T-helper 9 cell (primary cell): ENCODE measurements around the gene CFAP43.
A peak's percentile ranks its signal among the peaks of the same experiment; 100 is the strongest.
"Not testable (repeated sequence)": the region's sequence is repeated elsewhere in the genome, so short reads cannot be mapped to it uniquely, and the experiment has no call there.

Experiments
- DNase-seq: peaks from one replicate; pipeline ENCODE4 v3.0.0-alpha.2; 2020

CFAP43 gene

DNA sequence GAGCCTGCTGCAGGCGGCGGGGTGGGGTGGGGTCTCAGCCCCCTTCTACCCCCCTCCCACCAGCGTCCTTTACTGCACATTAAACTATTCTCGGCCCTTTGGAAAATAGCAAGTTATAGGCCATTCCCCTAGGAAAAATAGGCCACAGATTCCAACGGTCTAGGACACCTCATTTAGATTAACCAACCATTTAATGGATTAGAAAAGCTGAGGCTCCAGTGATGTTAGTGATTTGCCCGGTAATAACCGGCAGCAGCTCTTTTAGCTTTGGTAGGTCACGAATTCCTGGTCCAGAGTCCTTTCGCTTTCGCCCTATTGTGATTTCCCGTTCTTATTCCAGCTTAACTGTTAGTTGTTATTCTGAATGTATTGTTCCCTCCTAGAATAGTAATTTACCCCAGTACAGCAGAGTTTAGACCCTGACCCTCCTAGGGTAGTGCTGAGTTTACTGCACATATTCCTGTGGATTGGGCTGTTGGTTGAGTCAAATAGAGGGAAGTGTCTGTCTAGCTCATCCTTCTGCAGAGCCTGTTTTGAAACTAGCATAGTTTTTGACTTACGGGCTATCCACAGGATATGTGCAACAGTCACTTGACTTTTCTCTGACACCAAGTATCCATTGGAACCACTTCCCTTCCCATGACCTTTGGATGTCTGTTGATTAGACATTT lies 23.3 kb upstream of the CFAP43 start:
- DNase-seq: no peak

DNA sequence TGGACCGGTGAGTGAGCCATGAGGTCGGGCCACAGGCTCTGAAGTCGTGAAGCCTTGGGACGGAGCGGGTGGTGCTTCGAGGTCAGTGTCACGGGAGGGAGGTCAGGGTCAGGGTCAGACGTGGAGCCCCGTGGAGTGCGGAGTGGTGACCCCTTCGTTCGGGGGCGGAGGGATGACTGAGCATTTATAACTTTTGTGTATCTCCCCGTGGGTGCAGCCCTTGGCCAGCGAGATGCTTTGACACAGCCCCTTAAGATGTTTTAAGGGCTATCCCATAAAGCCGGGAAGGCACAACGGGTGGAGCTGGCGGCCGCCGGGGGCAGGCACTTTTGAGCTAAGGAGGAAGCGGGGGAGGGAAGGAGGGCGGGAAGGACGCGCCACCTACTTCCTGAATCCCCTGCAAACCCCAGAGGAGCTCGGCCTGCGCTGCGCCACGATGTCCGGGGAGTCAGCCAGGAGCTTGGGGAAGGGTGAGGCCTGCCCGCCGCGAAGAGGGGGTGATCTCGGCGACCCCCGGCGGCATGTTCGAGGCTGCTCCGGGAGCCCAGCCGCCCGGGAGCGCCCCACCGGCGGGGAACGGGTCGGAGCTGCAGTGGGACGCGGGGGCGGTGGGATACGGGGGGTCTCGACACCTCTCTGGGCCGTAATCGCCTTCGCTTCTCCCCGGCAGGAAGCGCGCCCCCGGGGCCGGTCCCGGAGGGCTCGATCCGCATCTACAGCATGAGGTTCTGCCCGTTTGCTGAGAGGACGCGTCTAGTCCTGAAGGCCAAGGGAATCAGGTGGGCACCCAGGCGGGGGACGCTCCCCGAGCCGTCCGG lies 22.5 kb upstream of the CFAP43 start, which contains the start of gene GSTO1:
Gene GSTO1 (plus strand): TSS at position 400 of the 818 bp plus-strand sequence. CDS start 37 bp downstream, at position 437.
- DNase-seq: peak; percentile 44

DNA sequence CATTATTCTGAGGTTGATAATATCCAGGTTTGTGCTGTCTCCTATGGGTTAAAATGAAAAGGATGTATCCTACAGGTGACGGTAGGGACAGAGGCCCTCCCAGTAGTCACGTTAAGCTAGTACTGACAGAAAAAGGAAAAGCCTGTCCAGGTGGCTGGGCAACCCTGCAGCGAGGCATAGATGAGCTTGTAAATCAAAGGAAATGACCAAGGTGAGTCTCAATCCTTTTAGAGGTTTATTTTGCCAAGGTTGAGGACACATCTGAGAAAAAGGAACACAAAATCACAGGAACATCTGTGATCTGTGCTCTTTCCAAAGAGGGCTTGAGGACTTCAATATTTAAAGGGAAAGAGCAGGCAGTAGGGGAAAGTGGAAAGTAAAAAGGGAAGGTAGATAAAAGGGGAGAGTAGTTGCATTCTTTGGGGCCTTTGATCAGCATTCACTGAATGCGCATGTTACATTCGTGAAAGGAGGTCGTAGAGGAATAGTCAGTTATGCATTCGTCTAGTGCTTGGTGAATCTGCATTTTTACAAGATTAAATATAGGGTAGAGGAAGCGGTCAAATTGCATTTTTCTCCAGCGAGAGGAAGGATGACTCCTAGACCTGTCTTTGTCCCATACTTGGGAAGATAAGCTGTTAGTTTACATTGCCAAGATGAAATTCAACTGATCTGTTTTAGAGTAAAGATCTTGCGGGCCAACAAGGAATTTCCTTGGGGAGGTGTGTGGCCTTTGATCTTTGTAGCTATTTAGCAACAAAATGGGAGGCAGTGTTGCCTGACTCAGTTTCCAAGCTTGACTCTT lies 21.6 kb upstream of the CFAP43 start:
- DNase-seq: no peak

DNA sequence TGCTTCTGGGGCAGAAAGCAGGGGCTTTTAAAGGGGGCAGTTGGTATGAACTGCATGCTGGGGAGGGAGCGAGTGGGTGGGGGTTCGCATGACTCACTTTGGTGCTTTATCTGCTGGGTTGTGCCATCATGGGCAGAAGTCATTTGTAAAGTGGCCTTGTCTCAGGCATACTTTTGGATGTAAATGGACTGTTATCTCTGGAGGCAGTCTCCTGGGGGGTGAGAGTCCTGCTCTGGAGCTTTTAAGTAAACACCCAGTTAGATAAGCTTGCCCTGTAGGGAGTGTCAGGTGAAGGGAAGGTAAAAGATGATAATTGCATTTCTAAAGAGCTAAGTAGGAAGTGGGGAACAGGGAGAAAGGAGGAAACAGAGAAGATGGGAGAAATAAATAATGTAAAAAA lies 20.9 kb upstream of the CFAP43 start:
- no peak for DNase-seq

DNA sequence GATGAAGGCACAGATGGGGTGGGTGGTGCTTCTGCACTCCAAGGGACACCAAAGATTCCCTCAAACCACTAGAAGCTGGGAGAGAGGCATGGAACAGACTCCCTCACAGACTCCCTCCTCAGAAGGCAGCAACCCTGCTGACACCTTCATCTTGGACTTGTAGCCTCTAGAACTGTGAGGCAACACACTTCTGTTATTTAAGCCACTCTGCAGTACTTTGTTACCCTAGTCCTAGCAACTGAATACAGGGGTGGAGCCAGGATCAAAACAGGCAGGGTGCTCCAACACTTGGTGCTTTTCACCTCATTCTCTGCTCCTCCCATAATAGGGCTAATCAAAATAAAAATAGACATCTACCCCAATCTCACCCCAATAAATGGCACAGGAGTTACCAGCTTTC lies 20.2 kb upstream of the CFAP43 start:
- DNase-seq: no peak

DNA sequence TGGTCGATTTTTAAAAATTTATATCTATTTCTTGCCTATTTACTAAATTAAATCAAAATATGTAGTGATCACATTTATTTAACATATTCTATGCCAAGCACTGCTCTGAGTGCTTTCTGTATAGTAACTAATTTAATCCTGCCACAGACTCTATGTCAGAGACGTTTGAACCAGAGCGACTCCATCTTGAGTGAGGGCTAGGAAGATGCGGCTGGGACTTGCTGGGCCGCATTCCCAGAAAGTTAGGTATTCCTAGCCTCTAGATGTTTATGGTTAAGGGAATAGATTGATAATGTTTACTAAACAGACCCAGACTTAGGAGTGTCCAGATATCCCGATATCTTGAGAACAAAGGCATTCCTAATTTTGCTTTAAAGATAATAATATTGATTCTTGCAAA lies 19.3 kb upstream of the CFAP43 start:
- DNase-seq: no peak

DNA sequence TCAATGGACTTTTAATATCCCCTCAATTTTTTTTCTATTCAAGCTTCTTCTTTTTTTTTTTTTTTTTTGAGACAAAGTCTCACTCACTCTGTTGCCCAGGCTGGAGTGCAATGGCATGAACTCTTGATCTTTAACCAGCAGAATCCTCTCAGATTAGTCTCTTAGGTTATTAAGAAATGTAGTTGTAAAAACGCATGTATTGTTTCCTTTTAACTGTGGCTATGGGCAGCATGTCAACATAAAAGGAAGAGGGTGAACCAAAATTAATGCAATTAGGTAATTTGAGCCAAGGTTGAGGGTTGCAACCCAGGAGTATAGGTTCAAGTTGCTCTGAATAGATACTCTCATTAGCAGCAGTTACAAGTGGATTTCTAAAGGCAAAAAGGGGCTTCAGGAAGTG lies 18.2 kb upstream of the CFAP43 start:
- no peak for DNase-seq

DNA sequence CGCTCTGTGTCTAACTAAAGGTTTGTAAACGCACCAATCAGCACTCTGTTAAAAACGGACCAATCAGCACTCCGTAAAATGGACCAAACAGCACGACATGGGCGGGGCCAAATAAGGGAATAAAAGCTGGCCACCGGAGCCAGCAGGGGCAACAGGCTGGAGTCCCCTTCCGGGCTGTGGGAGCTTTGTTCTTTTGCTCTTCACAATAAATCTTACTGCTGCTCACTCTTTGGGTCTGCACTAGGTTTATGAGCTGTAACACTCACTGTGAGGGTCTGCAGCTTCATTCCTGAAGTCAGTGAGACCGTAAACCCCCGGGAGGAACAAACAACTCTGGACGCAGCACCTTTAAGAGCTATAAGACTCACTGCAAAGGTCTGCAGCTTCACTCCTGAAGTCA lies 16.8 kb upstream of the CFAP43 start:
- not testable (repeated sequence) for DNase-seq

DNA sequence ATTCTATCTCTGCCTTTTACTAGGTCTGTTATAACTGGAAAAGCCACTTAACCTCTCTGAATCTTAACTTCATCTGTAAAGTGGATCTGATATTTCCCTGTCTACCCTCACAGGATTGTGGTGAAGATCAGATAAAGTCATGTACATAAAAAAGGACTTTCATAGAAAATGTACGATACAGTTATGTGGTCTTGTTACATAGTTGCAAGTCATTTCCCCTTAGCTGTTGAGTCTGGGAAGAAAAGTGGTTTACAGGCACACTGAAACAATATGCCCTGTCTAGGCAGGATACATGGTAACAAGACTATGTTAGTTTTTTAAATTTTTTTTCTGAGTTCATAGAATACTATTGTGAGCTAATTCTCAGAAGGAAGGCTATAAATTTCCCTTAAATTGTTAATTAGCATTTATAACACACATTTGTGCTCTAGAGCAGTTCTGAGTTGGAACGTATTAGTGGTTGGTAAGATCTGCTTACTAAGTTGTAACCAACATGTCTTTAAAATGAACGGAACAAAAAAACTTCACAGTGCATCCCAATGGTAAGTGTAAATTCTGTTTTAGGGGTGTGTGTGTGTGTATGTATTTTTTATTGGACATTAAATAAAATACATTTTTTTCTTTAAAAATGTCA lies 15.5 kb upstream of the CFAP43 start:
- DNase-seq: no peak

DNA sequence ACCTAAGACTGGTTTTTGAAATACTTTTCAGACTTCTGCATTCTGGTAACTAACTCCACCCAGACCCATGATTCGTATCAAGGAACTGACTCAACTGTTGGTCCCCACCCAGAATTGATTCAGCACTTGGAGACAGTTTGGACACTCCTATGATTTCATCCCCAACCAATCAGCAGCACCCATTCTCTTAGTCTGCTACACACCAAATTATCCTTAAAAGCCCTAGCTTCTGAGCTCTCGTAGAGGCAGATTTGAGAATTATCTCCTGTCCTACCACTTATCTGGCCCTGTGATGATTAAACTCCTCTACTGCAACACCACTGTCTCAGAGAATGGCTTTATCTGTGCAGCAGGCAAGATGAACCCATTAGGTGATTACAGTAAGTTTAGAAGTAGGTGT lies 14.8 kb upstream of the CFAP43 start:
- DNase-seq: no peak

DNA sequence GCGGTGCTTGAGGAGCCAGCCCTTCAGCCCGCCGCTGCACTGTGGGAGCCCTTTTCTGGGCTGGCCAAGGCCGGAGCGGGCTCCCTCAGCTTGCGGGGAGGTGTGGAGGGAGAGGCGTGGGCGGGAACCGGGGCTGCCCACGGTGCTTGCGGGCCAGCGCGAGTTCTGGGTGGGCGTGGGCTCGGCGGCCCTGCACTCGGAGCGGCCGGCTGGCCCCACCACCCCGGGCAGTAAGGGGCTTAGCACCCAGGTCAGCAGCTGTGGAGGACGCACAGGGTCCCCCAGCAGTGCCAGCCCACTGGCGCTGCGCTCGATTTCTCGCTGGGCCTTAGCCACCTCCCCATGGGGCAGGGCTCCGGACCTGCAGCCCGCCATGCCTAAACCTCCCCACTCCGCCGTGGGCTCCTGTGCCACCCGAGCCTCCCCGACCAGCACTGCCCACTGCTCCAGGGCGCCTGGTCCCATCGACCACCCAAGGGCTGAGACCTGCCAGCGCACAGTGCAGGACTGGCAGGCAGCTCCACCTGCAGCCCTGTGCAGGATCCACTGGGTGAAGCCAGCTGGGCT lies 13.0 kb upstream of the CFAP43 start:
- DNase-seq: no peak

DNA sequence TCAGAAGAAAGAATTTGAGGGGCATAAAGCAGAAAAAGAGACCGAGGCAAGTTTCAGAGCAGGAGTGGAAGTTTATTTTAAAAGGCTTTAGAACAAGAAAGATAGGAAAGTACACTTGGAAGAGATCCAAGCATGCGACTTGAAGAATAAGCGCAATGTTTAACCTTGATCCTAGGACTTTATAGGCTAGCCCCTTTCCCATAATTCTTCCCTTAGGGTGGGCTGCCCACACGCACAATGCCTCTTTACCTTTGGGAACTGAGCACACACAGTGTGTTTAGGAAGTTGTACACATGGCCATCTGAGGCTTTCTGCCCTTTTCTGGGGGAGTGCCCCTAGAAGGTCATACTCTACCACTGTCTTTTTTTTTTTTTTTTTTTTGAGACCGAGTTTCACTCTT lies 11.3 kb upstream of the CFAP43 start:
- no peak for DNase-seq

DNA sequence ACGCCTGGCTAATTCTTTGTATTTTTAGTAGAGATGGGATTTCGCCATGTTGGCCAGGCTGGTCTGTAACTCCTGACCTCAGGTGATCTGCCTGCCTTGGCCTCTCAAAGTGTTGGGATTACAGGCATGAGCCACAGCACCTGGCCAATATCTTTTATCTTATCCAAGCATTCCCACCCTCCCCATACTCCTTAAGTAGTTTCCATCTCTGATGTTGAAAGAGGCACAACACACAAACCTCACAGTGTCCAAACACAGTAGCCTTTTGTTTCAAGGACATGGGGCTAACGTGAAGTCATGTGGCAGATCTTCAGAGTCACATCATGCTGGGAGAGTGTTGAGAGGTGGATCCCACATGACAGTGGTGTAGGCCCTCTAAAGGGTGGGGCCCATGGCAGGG lies 10.8 kb upstream of the CFAP43 start:
- not testable (repeated sequence) for DNase-seq

DNA sequence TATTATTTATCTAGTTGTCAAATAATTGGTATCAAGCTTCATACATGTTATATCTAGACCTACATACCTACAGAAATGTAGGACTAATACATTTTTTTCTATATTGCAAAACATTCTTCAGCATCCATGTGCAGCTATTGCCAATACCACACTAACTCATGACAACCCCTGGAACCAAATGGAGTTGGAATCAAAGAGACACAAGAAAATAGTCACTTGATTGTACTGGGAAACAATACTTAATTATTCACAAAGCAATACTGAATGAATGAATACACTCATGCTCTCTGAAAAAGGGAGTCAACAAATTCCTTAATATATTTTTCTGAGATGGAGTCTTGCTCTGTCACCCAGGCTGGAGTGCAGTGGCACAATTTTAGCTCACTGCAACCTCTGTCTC lies 10.4 kb upstream of the CFAP43 start:
- no peak for DNase-seq

DNA sequence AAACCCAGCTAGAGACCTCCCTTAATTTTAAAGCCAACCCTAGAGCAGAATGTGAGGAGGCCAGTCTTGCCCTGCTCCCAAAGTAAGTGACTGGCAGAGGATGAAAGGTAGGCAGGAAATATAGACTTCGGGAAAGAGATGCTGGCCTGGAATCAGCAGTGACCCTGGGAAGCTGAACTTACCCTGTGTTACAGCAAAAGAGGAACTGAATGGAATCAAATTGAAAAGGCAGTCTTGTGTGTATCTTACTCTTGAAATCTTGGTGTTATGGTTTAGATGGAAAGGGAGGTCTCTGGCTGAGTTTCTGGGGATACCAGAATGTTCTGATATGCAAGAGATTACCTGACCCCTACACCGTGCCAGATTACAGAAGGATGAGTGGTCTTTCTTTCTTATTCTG lies 7.9 kb upstream of the CFAP43 start:
- no peak for DNase-seq

DNA sequence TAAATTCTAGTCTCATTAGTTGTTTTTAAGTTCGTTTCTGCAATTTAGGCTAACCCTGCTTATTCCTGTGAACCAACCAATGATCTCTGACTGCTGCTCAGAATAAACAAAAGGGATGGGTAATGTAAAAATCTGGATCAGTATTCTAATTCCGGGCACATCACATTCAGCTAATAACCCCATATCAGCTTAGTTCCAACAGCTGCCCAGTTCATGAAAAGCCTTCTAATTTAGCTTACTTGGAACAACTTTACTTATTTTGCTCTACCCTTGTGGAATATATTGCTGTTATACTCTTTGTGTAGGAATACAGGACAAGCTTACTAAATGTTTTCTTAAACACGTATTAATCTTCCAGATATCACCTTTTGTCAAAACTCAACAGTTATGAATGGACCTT lies 3.6 kb upstream of the CFAP43 start:
- no peak for DNase-seq

DNA sequence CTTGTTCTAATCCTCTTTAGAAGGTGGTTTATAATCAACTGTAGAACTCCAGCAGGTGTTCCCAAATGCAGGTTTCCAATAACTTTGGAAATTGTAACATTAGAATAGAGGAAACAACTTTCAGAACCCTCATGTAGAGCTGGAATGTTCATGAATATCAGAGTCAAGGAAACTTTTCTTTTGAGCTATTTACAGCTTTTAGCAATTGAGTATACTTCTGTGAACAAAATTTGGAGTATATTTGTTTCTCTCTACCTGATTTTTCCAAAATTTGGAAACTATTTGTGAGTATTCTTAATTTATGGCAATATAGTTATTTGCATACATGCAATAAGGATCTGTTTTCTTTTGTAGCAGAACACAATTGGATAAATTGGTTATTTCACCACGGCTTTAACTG lies 2.8 kb upstream of the CFAP43 start:
- DNase-seq: no peak

DNA sequence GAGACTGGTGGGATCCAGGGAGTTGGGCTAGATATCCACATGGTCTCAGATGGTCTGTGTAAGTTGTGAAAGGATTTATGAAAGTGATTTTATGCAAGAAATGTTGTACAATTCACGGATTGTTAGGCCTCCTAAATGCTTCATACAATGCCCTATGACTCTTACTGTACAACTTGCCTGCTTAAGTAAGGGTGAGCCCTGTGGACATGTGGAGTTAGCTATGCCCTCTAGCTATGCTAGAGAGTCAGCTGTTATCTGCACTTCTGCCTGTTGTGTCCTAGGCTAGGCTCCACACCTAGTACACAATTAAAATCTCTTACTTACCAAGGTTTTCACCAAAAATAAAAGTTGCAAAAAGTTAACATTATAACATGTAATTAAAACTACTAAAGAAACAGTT lies 1.7 kb upstream of the CFAP43 start:
- no peak for DNase-seq

DNA sequence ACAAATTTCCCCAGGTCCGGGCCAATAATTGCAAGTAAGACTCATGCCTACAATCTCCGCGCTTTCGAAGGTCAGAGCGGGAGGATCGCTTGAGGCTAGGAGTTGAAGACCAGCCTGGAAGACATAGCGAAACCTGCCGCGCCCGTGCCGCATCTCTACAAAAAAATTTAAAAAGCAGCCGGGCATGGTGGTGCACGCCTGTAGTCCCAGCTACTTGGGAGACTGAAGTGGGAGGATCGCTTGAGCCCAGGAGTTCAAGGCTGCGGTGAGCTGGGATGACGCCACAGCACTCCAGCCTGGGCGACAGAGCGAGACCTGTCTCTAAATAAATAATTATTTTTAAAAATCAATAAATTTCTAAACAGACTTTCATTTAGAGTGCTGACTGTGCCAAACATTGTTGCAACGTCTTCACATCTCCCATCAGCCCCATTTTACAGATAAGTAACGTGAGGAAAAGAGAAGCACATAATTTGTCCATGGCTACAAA lies 494 bp upstream of the CFAP43 start:
- no peak for DNase-seq

DNA sequence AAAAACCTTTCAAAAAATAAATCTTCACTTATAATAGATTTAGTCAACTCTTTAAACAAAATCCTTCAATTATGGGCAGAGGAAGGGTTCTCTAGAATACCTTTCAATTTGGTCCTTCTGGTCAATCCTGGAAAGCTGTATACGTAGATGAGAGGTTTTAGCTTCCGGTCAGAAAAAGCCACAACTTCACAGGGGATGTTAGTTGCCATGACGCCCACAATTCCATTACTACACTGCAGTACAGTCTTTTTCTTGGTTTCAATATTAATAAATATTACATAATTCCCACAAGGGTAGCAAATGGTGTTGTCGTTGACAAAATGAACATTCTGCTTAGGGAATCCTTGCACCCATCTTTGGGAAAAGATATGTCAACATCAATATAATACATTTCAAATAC lies 1.7 kb downstream of the CFAP43 start:
- DNase-seq: no peak

DNA sequence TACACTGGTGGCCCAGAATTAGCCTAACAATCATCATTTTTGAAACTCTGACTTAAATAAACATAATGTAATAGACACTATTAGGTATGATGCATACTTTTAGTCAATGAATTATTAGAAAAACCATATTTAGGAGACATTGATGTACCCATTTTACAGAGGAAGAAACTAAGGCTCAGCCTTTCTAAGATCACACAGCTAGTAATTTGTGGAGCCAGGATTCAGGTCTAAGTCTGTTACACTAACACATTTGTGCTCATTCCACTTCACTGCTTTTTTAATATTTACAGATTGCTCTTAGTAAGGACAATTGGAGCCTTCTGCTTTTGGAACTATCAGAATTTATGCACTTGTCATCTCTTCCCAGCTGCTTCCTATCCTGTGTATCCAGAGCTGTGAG lies 8.9 kb downstream of the CFAP43 start:
- DNase-seq: no peak

DNA sequence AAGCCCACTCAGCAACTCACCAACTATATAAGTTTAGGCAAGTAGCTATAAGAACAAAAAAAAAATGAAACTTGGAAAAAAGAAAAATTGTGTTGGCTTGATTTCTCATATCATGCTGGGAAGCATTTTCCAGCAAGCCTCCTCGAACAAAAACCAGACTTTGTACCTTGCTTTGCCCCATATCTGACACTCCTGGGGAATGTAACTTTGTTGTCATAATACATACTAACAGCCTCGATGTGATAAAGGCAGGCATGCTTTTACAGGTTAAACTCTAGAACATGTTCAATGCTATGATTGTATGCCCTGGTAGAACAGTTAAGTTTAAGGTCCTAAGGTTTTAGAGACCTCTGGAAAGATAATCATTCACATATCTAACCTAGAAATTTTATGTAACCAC lies 11.6 kb downstream of the CFAP43 start:
- DNase-seq: no peak

DNA sequence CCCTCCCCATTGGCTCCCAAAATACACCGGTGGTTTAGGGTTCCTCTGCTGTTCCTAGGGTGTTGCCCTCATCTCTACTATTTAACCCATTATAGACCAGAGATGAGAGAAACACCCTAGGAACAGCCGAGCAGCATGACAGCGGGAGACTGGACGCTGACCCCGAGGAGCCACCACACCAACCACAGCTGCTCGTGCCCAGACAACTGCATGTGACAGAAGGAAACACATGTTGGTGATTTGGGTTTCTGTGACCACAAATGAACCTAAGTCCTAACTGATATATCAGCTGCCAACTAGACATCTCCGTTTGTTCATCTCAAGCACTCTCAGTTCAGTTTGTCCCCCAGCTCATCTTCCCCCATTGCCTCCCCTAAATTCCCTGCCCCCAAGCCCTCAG lies 13.4 kb downstream of the CFAP43 start:
- DNase-seq: no peak
